ENCODE data around the gene KIAA0513.

- TF ChIP-seq POLR2A (IDR thresholded peaks at IDR 0.05; ENCODE audit: extremely low read depth, insufficient read length) (no peak), MAX (IDR thresholded peaks at IDR 0.05; ENCODE audit: low read depth, low read length) (no peak), CTCF (IDR thresholded peaks at IDR 0.05; ENCODE audit: low read depth, low read length) (no peak), MYC (IDR thresholded peaks at IDR 0.05; ENCODE audit: low read depth, low read length) (no peak)
Measured at GRCh38 chr16:85123891-85124635, 96.5 kb downstream of the KIAA0513 start.
